HepG2 (cell line): Measurements from ENCODE around the gene NOP9. TPM values are rescaled to one million over a fixed set of nuclear protein-coding genes. Genes with fewer than 3 reads are reported as not detected.

Experiments
- CENPX ChIP-seq: sonication (generic); formaldehyde crosslinking; IDR thresholded peaks from 2 replicates; pipeline ENCODE4 v1.9.0; 2021; ENCODE audit warnings: mild to moderate bottlenecking, missing genetic modification reagents, moderate library complexity
- EHMT2 ChIP-seq: fragments of 200-600 bp; sonication (generic); IDR thresholded peaks from 2 replicates; pipeline ENCODE4 v1.7.0; 2017; ENCODE audit warnings: antibody characterized with exemption, low read depth, low read length, borderline replicate concordance
- EP300 ChIP-seq, 3 experiments: sonication (generic) in 1 of 3; formaldehyde crosslinking in 1 of 3; IDR thresholded peaks; 2 replicates each; pipeline versions ENCODE4 v1.5.1 to v1.6.1; 2011 to 2020; ENCODE audit warnings: low read depth in 2 of 3, low read length in 2 of 3, borderline replicate concordance in 1 of 3, improper control_type of control experiment in 1 of 3, mild to moderate bottlenecking in 1 of 3, missing genetic modification reagents in 1 of 3, moderate library complexity in 1 of 3
- FOXK1 ChIP-seq: sonication (generic); formaldehyde crosslinking; IDR thresholded peaks from 2 replicates; pipeline ENCODE4 v1.4.0; 2020; ENCODE audit warnings: low read depth, missing genetic modification reagents, borderline replicate concordance
- JUND ChIP-seq: sonication (generic); formaldehyde crosslinking; IDR thresholded peaks from 2 replicates; pipeline ENCODE4 v1.8.0; 2022; ENCODE audit warnings: mild to moderate bottlenecking, missing genetic modification reagents
- KMT2B ChIP-seq: IDR thresholded peaks from 2 replicates; pipeline ENCODE4 v1.6.1; 2016; ENCODE audit warnings: missing genetic modification reagents, missing compliant biosample characterization
- MAFF ChIP-seq: IDR thresholded peaks from 2 replicates; pipeline ENCODE4 v1.6.1; 2011; ENCODE audit warnings: low read depth, low read length, improper control_type of control experiment
- MTF1 ChIP-seq: sonication (generic); formaldehyde crosslinking; IDR thresholded peaks from 2 replicates; pipeline ENCODE4 v1.5.0; 2020; ENCODE audit warnings: missing genetic modification reagents
- NPAS2 ChIP-seq: sonication (generic); formaldehyde crosslinking; IDR thresholded peaks from 2 replicates; pipeline ENCODE4 v1.8.0; 2022; ENCODE audit warnings: mild to moderate bottlenecking, missing genetic modification reagents, borderline replicate concordance
- POGZ ChIP-seq: sonication (generic); formaldehyde crosslinking; IDR thresholded peaks from 2 replicates; pipeline ENCODE4 v1.4.0; 2020; ENCODE audit warnings: mild to moderate bottlenecking, missing genetic modification reagents
- POLR2AphosphoS2 ChIP-seq: IDR thresholded peaks from 2 replicates; pipeline ENCODE4 v1.6.1; 2011; ENCODE audit warnings: low read depth, low read length, improper control_type of control experiment
- RBFOX2 ChIP-seq: fragments of 200-400 bp; formaldehyde crosslinking; IDR thresholded peaks from 2 replicates; pipeline ENCODE4 v1.6.1; 2017; ENCODE audit warnings: low read depth, mild to moderate bottlenecking, low read length
- ZBTB3 ChIP-seq: sonication (generic); formaldehyde crosslinking; IDR thresholded peaks from 2 replicates; pipeline ENCODE4 v1.4.0; 2020; ENCODE audit warnings: low read depth, mild to moderate bottlenecking, moderate library complexity, missing genetic modification reagents, borderline replicate concordance
- ZBTB7B ChIP-seq: sonication (generic); formaldehyde crosslinking; IDR thresholded peaks from 2 replicates; pipeline ENCODE4 v1.4.0; 2020; ENCODE audit warnings: missing genetic modification reagents
- ZKSCAN5 ChIP-seq: sonication (generic); formaldehyde crosslinking; IDR thresholded peaks from 2 replicates; pipeline ENCODE4 v1.5.1; 2020; ENCODE audit warnings: mild to moderate bottlenecking, missing genetic modification reagents
- ZNF143 ChIP-seq: sonication (generic); formaldehyde crosslinking; IDR thresholded peaks from 2 replicates; pipeline ENCODE4 v1.4.0; 2020; ENCODE audit warnings: missing genetic modification reagents
- ZNF549 ChIP-seq: sonication (generic); formaldehyde crosslinking; IDR thresholded peaks from 2 replicates; pipeline ENCODE4 v1.5.0; 2020; ENCODE audit warnings: missing genetic modification reagents
- ZNF660 ChIP-seq: sonication (generic); formaldehyde crosslinking; IDR thresholded peaks from 2 replicates; pipeline ENCODE4 v1.5.1; 2020; ENCODE audit warnings: mild to moderate bottlenecking, low read depth, missing genetic modification reagents, borderline replicate concordance
- ZNF775 ChIP-seq: sonication (generic); formaldehyde crosslinking; IDR thresholded peaks from 2 replicates; pipeline ENCODE4 v1.4.0; 2020; ENCODE audit warnings: missing genetic modification reagents, mild to moderate bottlenecking, moderate library complexity, borderline replicate concordance
- polyA plus RNA-seq, 8 experiments: library from polyadenylated mRNA; depleted of rRNA in 3 of 8; stranded (reverse) in 7 of 8; unstranded in 1 of 8; fragments of >200 nt; fragmentation: Illumina TruSeq in 4 of 8; extraction: Trizol in 4 of 8; gene quantifications; 2 replicates each; pipeline versions ENCODE4 v1.2.1 to v1.2.3, GENCODE V29; 2011 to 2016; ENCODE audit warnings: low read depth in 4 of 8, missing spikeins in 1 of 8, mixed read lengths in 1 of 8; ENCODE audit not compliant: insufficient read depth in 1 of 8
- total RNA-seq, 5 experiments: library from RNA; depleted of rRNA; stranded (reverse); fragments of >200 nt; fragmentation: Illumina TruSeq; extraction: Trizol; gene quantifications; 2 replicates each; pipeline ENCODE4 v1.2.3, GENCODE V29; 2016; ENCODE audit warnings: low read depth in 1 of 5
- TF ChIP-seq, protein P1 (sequence below): sonication (generic); formaldehyde crosslinking; IDR thresholded peaks from 2 replicates; pipeline ENCODE4 v1.5.0; 2020; ENCODE audit warnings: mild to moderate bottlenecking, low read depth, missing genetic modification reagents, borderline replicate concordance
- TF ChIP-seq, protein P2 (sequence below): sonication (generic); formaldehyde crosslinking; IDR thresholded peaks from 2 replicates; pipeline ENCODE4 v1.9.0; 2022; ENCODE audit warnings: missing genetic modification reagents, mild to moderate bottlenecking, borderline replicate concordance
- TF ChIP-seq, protein P3 (sequence below): sonication (generic); formaldehyde crosslinking; IDR thresholded peaks from 2 replicates; pipeline ENCODE4 v1.8.1; 2023; ENCODE audit warnings: mild to moderate bottlenecking, moderate library complexity, missing genetic modification reagents
- TF ChIP-seq, protein P4 (sequence below): sonication (generic); formaldehyde crosslinking; IDR thresholded peaks from 2 replicates; pipeline ENCODE4 v1.4.0; 2020; ENCODE audit warnings: mild to moderate bottlenecking, missing genetic modification reagents
- TF ChIP-seq, protein P5 (sequence below): sonication (generic); formaldehyde crosslinking; IDR thresholded peaks from 2 replicates; pipeline ENCODE4 v1.8.1; 2023; ENCODE audit warnings: mild to moderate bottlenecking, missing genetic modification reagents

Gene NOP9
- total and polyA plus RNA-seq, 2 of the 13 experiments (the other 11 are each of a cell fraction or from before 2014, with no cell fraction given) = 24.5 to 61.6 TPM

DNA sequence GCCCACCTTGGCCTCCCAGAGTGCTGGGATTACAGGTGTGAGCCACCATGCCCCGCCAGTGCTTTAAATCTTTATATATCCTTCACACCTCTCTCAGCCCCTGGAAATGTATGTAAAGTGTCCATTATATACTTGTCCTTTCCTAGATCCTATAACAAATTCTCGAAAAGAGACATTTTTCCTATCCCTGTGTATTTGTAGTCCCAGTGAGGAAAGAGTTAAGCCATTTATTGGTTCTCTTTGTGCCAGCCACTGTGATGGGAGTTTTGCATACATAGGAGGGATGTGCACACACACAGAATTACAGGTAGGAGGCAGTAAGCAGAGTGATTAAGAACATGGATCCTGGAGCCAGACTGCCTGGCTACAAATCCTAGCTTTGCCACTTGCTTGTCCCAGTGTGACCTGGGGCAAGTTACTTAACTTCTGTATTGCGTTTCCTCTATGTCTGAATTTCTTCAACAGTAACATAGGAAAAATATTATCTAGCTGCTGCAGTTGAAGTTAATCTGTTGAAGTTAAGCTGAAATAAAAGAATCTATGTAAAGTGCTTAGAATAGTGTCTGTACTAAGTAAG lies 26.1 kb upstream of the NOP9 start (continued):
- TF ChIP-seq, protein P1, sequence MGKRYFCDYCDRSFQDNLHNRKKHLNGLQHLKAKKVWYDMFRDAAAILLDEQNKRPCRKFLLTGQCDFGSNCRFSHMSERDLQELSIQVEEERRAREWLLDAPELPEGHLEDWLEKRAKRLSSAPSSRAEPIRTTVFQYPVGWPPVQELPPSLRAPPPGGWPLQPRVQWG (CRISPR knock-in tag) = 0 out of 2 replicates have a peak, but pooled peaks have one; percentile 44
- TF ChIP-seq ZNF549 (CRISPR knock-in tag) (no peak), EP300 (IDR thresholded peaks at IDR 0.05; ENCODE audit: low read depth in 2 of 2, low read length in 2 of 2) (no peak), EP300 (CRISPR knock-in tag; IDR thresholded peaks at IDR 0.05; ENCODE audit: borderline replicate concordance) (0 out of 2 replicates have a peak, but pooled peaks have one; percentile 15), ZNF775 (CRISPR knock-in tag) (no peak), CENPX (no peak), RBFOX2 (no peak), ZKSCAN5 (no peak), ZBTB7B (CRISPR knock-in tag) (no peak), MTF1 (CRISPR knock-in tag) (no peak), NPAS2 (CRISPR knock-in tag) (0 out of 2 replicates have a peak, but pooled peaks have one; percentile 71), JUND (CRISPR knock-in tag) (no peak), ZNF660 (no peak), POGZ (CRISPR knock-in tag) (no peak), MAFF (no peak), ZNF143 (no peak), FOXK1 (CRISPR knock-in tag) (no peak), KMT2B (CRISPR knock-in tag) (no peak), EHMT2 (no peak), POLR2AphosphoS2 (no peak), ZBTB3 (CRISPR knock-in tag) (no peak)
- TF ChIP-seq, protein P2, sequence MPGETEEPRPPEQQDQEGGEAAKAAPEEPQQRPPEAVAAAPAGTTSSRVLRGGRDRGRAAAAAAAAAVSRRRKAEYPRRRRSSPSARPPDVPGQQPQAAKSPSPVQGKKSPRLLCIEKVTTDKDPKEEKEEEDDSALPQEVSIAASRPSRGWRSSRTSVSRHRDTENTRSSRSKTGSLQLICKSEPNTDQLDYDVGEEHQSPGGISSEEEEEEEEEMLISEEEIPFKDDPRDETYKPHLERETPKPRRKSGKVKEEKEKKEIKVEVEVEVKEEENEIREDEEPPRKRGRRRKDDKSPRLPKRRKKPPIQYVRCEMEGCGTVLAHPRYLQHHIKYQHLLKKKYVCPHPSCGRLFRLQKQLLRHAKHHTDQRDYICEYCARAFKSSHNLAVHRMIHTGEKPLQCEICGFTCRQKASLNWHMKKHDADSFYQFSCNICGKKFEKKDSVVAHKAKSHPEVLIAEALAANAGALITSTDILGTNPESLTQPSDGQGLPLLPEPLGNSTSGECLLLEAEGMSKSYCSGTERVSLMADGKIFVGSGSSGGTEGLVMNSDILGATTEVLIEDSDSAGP (CRISPR knock-in tag) = no peak
- TF ChIP-seq, protein P3, sequence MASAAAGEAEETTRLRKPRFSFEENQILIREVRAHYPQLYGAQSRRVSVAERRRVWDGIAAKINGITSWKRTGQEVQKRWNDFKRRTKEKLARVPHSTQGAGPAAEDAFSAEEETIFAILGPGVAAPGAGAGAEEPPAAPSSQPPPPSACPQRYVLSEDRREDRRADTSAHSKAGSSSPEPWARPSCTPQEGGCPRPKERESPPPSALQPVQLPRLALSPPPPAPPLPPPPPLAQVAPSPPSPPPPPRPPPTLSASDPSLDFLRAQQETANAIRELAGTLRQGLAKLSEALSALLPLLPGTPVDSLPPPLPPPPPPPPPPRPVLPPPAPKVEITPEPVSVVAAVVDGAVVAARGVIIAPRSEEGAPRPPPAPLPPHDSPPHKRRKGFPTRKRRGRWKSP (CRISPR knock-in tag) = no peak
- TF ChIP-seq, protein P4, sequence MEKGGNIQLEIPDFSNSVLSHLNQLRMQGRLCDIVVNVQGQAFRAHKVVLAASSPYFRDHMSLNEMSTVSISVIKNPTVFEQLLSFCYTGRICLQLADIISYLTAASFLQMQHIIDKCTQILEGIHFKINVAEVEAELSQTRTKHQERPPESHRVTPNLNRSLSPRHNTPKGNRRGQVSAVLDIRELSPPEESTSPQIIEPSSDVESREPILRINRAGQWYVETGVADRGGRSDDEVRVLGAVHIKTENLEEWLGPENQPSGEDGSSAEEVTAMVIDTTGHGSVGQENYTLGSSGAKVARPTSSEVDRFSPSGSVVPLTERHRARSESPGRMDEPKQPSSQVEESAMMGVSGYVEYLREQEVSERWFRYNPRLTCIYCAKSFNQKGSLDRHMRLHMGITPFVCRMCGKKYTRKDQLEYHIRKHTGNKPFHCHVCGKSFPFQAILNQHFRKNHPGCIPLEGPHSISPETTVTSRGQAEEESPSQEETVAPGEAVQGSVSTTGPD (CRISPR knock-in tag) = no peak
- TF ChIP-seq, protein P5, sequence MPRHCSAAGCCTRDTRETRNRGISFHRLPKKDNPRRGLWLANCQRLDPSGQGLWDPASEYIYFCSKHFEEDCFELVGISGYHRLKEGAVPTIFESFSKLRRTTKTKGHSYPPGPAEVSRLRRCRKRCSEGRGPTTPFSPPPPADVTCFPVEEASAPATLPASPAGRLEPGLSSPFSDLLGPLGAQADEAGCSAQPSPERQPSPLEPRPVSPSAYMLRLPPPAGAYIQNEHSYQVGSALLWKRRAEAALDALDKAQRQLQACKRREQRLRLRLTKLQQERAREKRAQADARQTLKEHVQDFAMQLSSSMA (CRISPR knock-in tag) = no peak
